ENCODE results near the gene SHROOM3. TPM values are rescaled to one million over a fixed set of nuclear protein-coding genes. Genes with fewer than 3 reads are reported as not detected.

SHROOM3 gene
- total and polyA plus RNA-seq, 2 donors from 2014 or later, result 5.5 to 67.3 TPM

GRCh38 chr4:76511947-76512346 is 76.9 kb downstream of the SHROOM3 start:
- Histone ChIP-seq H3K27me3 (ENCODE audit: control insufficient read depth, insufficient read depth, low read length) (no peaks in the 10 kb centered on the region), H3K9ac (ENCODE audit: low read length in 3 of 3) (peak overlapping the region in 1 of 3 donors; percentile 3), H3K27ac (ENCODE audit: low read depth in 2 of 2, low read length in 2 of 2) (no peak overlapping the region), H3K36me3 (ENCODE audit: control insufficient read depth in 2 of 3, insufficient read depth in 3 of 3, low read length in 3 of 3) (no peaks in the 10 kb centered on the region), H3K9me3 (ENCODE audit: control insufficient read depth in 2 of 3, insufficient read depth in 1 of 3, low read length in 3 of 3) (no peaks in the 10 kb centered on the region), H3K4me1 (ENCODE audit: control insufficient read depth in 2 of 3, insufficient read depth in 2 of 3, low read depth in 1 of 3, low read length in 3 of 3) (peaks cover 0 to 15% (median 0%) of the 10 kb centered on the region in 3 donors), H3K4me3 (ENCODE audit: low read length in 3 of 3) (no peak overlapping the region)
- TF ChIP-seq, protein P1, sequence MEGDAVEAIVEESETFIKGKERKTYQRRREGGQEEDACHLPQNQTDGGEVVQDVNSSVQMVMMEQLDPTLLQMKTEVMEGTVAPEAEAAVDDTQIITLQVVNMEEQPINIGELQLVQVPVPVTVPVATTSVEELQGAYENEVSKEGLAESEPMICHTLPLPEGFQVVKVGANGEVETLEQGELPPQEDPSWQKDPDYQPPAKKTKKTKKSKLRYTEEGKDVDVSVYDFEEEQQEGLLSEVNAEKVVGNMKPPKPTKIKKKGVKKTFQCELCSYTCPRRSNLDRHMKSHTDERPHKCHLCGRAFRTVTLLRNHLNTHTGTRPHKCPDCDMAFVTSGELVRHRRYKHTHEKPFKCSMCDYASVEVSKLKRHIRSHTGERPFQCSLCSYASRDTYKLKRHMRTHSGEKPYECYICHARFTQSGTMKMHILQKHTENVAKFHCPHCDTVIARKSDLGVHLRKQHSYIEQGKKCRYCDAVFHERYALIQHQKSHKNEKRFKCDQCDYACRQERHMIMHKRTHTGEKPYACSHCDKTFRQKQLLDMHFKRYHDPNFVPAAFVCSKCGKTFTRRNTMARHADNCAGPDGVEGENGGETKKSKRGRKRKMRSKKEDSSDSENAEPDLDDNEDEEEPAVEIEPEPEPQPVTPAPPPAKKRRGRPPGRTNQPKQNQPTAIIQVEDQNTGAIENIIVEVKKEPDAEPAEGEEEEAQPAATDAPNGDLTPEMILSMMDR (IDR thresholded peaks at IDR 0.05; ENCODE audit: borderline replicate concordance, extremely low read depth, insufficient read depth), result no peak
- intact Hi-C loops (cut with DNase I), result loop anchor here (10.0 kb wide), 1 partner anchor 223 kb away; no protein-coding TSS in a partner anchor
- DNase-seq, result no peak
- FAIRE-seq, result no peak

DNA sequence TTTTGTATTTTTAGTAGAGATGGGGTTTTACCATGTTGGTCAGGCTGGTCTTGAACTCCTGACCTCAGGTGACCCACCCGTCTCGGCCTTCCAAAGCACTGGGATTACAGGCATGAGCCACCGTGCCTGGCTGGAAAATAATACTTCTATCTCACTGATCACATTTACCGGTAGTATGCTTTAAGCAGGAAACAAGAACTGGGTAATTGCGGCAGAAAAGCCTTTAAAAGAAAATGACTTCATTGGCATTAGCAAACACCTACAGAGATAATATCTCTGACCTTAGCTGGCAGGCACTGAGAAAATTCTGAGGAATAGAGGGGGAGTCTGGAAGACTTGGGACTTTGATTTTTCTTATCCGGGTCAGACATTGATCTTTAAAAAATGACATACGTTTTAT is 78.5 kb downstream of the SHROOM3 start:
- Histone ChIP-seq H3K9ac (ENCODE audit: low read length in 3 of 3) (no peak overlapping the region), H3K27me3 (ENCODE audit: control insufficient read depth, insufficient read depth, low read length) (no peaks in the 10 kb centered on the region), H3K27ac (ENCODE audit: low read depth in 2 of 2, low read length in 2 of 2) (peak overlapping the region in 1 of 2 donors; percentile 3), H3K4me1 (ENCODE audit: control insufficient read depth in 2 of 3, insufficient read depth in 2 of 3, low read depth in 1 of 3, low read length in 3 of 3) (peaks cover 0 to 15% (median 2%) of the 10 kb centered on the region in 3 donors), H3K4me3 (ENCODE audit: low read length in 3 of 3) (no peak overlapping the region), H3K9me3 (ENCODE audit: control insufficient read depth in 2 of 3, insufficient read depth in 1 of 3, low read length in 3 of 3) (no peaks in the 10 kb centered on the region), H3K36me3 (ENCODE audit: control insufficient read depth in 2 of 3, insufficient read depth in 3 of 3, low read length in 3 of 3) (no peaks in the 10 kb centered on the region)
- no peak for FAIRE-seq
- TF ChIP-seq, protein P1 (IDR thresholded peaks at IDR 0.05; ENCODE audit: borderline replicate concordance, extremely low read depth, insufficient read depth), result no peak
- intact Hi-C loops (cut with DNase I), result loop anchor here (10.0 kb wide), 1 partner anchor 221 kb away; no protein-coding TSS in a partner anchor
- DNase-seq, result no peak

DNA sequence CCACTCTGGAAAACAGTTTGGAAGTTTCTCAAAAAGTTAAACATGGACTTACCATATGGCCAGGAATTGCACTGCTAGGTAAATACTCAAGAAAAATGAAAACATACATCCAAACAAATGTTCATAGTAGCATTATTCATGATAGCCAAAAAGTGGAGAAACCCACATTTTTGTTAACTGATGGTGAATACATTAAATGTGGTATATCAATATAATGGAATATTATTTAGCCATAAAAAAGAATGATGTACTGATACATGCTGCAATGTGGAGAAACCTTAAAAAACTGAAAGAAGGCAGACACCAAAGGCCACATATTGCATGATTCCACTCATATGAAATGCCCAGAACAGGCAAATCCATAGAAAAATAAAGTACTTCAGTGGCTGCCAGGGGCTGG is 79.1 kb downstream of the SHROOM3 start:
- Histone ChIP-seq H3K27ac (ENCODE audit: low read depth in 2 of 2, low read length in 2 of 2) (peak overlapping the region in 1 of 2 donors; percentile 3), H3K9ac (ENCODE audit: low read length in 3 of 3) (no peak overlapping the region), H3K4me1 (ENCODE audit: control insufficient read depth in 2 of 3, insufficient read depth in 2 of 3, low read depth in 1 of 3, low read length in 3 of 3) (peaks cover 0 to 15% (median 2%) of the 10 kb centered on the region in 3 donors), H3K27me3 (ENCODE audit: control insufficient read depth, insufficient read depth, low read length) (no peaks in the 10 kb centered on the region), H3K36me3 (ENCODE audit: control insufficient read depth in 2 of 3, insufficient read depth in 3 of 3, low read length in 3 of 3) (no peaks in the 10 kb centered on the region), H3K4me3 (ENCODE audit: low read length in 3 of 3) (no peak overlapping the region), H3K9me3 (ENCODE audit: control insufficient read depth in 2 of 3, insufficient read depth in 1 of 3, low read length in 3 of 3) (no peaks in the 10 kb centered on the region)
- FAIRE-seq (no peak), DNase-seq (no peak)
- intact Hi-C loops (cut with DNase I), result loop anchor here (10.0 kb wide), 1 partner anchor 221 kb away; no protein-coding TSS in a partner anchor
- TF ChIP-seq, protein P1 (IDR thresholded peaks at IDR 0.05; ENCODE audit: borderline replicate concordance, extremely low read depth, insufficient read depth), result no peak

Data from kidney (tissue), 14 donors.